ENCODE results near the gene PTPRN. TPM values are rescaled to one million over a fixed set of nuclear protein-coding genes. Genes with fewer than 3 reads are reported as not detected.

Gene PTPRN
- total and polyA plus RNA-seq, 5 donors from 2014 or later = 0.28 TPM; not detected in 4

- DNase-seq (peak in 1 of 3 donors; percentile 34), ATAC-seq (ENCODE audit: low read depth in 2 of 2) (no peak)
- peaks cover 0 to 2% (median 0%) of the 10 kb centered on the region in 7 donors for H3K9me3 Mint-ChIP-seq
- H3K4me1 Mint-ChIP-seq = peaks cover 26 to 77% (median 61%) of the 10 kb centered on the region in 4 donors
- Histone ChIP-seq H3K9me3 (ENCODE audit: control insufficient read depth in 2 of 2, low read length in 2 of 2) (no peaks in the 10 kb centered on the region), H3K36me3 (ENCODE audit: control insufficient read depth, insufficient read depth, low read length) (peaks cover 32% of the 10 kb centered on the region), H3K4me1 (ENCODE audit: control insufficient read depth, insufficient read depth, low read length, poor library complexity, severe bottlenecking) (peaks cover 80% of the 10 kb centered on the region), H3K4me3 (ENCODE audit: low read depth, low read length) (peak overlapping the region; percentile 84), H3K27ac (ENCODE audit: insufficient read depth, low read length, poor library complexity, severe bottlenecking) (peak overlapping the region; percentile 94), H3K27me3 (ENCODE audit: control insufficient read depth, insufficient read depth, low read length) (no peaks in the 10 kb centered on the region)
- H3K27ac Mint-ChIP-seq = peak overlapping the region; percentile 95 to 98 (median 96)
- peak overlapping the region; percentile 96 to 100 (median 98) for H3K4me3 Mint-ChIP-seq
- peaks cover 10% of the 10 kb centered on the region for H3K27me3 Mint-ChIP-seq
- peaks cover 37% of the 10 kb centered on the region for H3K36me3 Mint-ChIP-seq
These were observed 59.0 kb downstream of the PTPRN start for GRCh38 chr2:219250049-219250781.

- peak overlapping the region; percentile 95 to 98 (median 96) for H3K27ac Mint-ChIP-seq
- no peak for ATAC-seq (ENCODE audit: low read depth in 2 of 2)
- no peaks in the 10 kb centered on the region for H3K9me3 ChIP-seq (ENCODE audit: control insufficient read depth in 2 of 2, low read length in 2 of 2)
- H3K36me3 ChIP-seq (ENCODE audit: control insufficient read depth, insufficient read depth, low read length) = peaks cover 32% of the 10 kb centered on the region
- DNase-seq = peak; percentile 23 to 66 (median 44)
- H3K4me1 Mint-ChIP-seq = peaks cover 26 to 79% (median 58%) of the 10 kb centered on the region in 4 donors
- peaks cover 6% of the 10 kb centered on the region for H3K27me3 Mint-ChIP-seq
- H3K36me3 Mint-ChIP-seq = peaks cover 37% of the 10 kb centered on the region
- H3K4me3 Mint-ChIP-seq = peak overlapping the region; percentile 96 to 100 (median 98)
- peaks cover 88% of the 10 kb centered on the region for H3K4me1 ChIP-seq (ENCODE audit: control insufficient read depth, insufficient read depth, low read length, poor library complexity, severe bottlenecking)
- H3K27me3 ChIP-seq (ENCODE audit: control insufficient read depth, insufficient read depth, low read length) = no peaks in the 10 kb centered on the region
- peak overlapping the region; percentile 84 for H3K4me3 ChIP-seq (ENCODE audit: low read depth, low read length)
- H3K9me3 Mint-ChIP-seq = peaks cover 0 to 2% (median 0%) of the 10 kb centered on the region in 7 donors
- H3K27ac ChIP-seq (ENCODE audit: insufficient read depth, low read length, poor library complexity, severe bottlenecking) = peak overlapping the region; percentile 94
These were observed 59.8 kb downstream of the PTPRN start for GRCh38 chr2:219249203-219249980.

GRCh38 chr2:219248845-219249202 is 60.4 kb downstream of the PTPRN start:
- peaks cover 6% of the 10 kb centered on the region for H3K27me3 Mint-ChIP-seq
- Histone ChIP-seq H3K36me3 (ENCODE audit: control insufficient read depth, insufficient read depth, low read length) (peaks cover 32% of the 10 kb centered on the region), H3K4me1 (ENCODE audit: control insufficient read depth, insufficient read depth, low read length, poor library complexity, severe bottlenecking) (peaks cover 85% of the 10 kb centered on the region), H3K27ac (ENCODE audit: insufficient read depth, low read length, poor library complexity, severe bottlenecking) (peak overlapping the region; percentile 94), H3K9me3 (ENCODE audit: control insufficient read depth in 2 of 2, low read length in 2 of 2) (no peaks in the 10 kb centered on the region), H3K27me3 (ENCODE audit: control insufficient read depth, insufficient read depth, low read length) (no peaks in the 10 kb centered on the region), H3K4me3 (ENCODE audit: low read depth, low read length) (peak overlapping the region; percentile 84)
- H3K9me3 Mint-ChIP-seq = peaks cover 0 to 2% (median 0%) of the 10 kb centered on the region in 7 donors
- peaks cover 26 to 83% (median 58%) of the 10 kb centered on the region in 4 donors for H3K4me1 Mint-ChIP-seq
- peak overlapping the region; percentile 96 to 100 (median 98) for H3K4me3 Mint-ChIP-seq
- peak overlapping the region; percentile 95 to 98 (median 96) for H3K27ac Mint-ChIP-seq
- ATAC-seq (ENCODE audit: low read depth in 2 of 2) (no peak), DNase-seq (no peak)
- H3K36me3 Mint-ChIP-seq = peaks cover 37% of the 10 kb centered on the region

- peak overlapping the region; percentile 84 for H3K4me3 ChIP-seq (ENCODE audit: low read depth, low read length)
- peak; percentile 73 to 79 for ATAC-seq (ENCODE audit: low read depth in 2 of 2)
- Mint-ChIP-seq H3K36me3 (peaks cover 37% of the 10 kb centered on the region), H3K27me3 (peaks cover 6% of the 10 kb centered on the region), H3K27ac (peak overlapping the region; percentile 95 to 98 (median 96)), H3K9me3 (peaks cover 0 to 2% (median 0%) of the 10 kb centered on the region in 7 donors), H3K4me1 (peaks cover 26 to 85% (median 59%) of the 10 kb centered on the region in 4 donors), H3K4me3 (peak overlapping the region; percentile 96 to 100 (median 98))
- H3K27ac ChIP-seq (ENCODE audit: insufficient read depth, low read length, poor library complexity, severe bottlenecking) = peak overlapping the region; percentile 94
- DNase-seq = peak; percentile 40 to 87 (median 79)
- no peaks in the 10 kb centered on the region for H3K9me3 ChIP-seq (ENCODE audit: control insufficient read depth in 2 of 2, low read length in 2 of 2)
- peaks cover 85% of the 10 kb centered on the region for H3K4me1 ChIP-seq (ENCODE audit: control insufficient read depth, insufficient read depth, low read length, poor library complexity, severe bottlenecking)
- H3K36me3 ChIP-seq (ENCODE audit: control insufficient read depth, insufficient read depth, low read length) = peaks cover 32% of the 10 kb centered on the region
- H3K27me3 ChIP-seq (ENCODE audit: control insufficient read depth, insufficient read depth, low read length) = no peaks in the 10 kb centered on the region
These were observed 61.2 kb downstream of the PTPRN start for GRCh38 chr2:219247678-219248642.

- H3K36me3 Mint-ChIP-seq = peaks cover 33% of the 10 kb centered on the region
These were observed 62.6 kb downstream of the PTPRN start for GRCh38 chr2:219246559-219246958.

GRCh38 chr2:219245899-219246230 is 63.3 kb downstream of the PTPRN start:
- Mint-ChIP-seq H3K4me3 (peak overlapping the region; percentile 96 to 100 (median 98)), H3K27me3 (no peaks in the 10 kb centered on the region), H3K4me1 (peaks cover 26 to 66% (median 47%) of the 10 kb centered on the region in 4 donors), H3K9me3 (no peaks in the 10 kb centered on the region), H3K36me3 (peaks cover 27% of the 10 kb centered on the region), H3K27ac (peak overlapping the region; percentile 96 to 98 (median 96))
- DNase-seq = peak in 1 of 3 donors; percentile 30
- Histone ChIP-seq H3K27ac (ENCODE audit: insufficient read depth, low read length, poor library complexity, severe bottlenecking) (peak overlapping the region; percentile 94), H3K4me1 (ENCODE audit: control insufficient read depth, insufficient read depth, low read length, poor library complexity, severe bottlenecking) (peaks cover 65% of the 10 kb centered on the region), H3K9me3 (ENCODE audit: control insufficient read depth in 2 of 2, low read length in 2 of 2) (no peaks in the 10 kb centered on the region), H3K27me3 (ENCODE audit: control insufficient read depth, insufficient read depth, low read length) (no peaks in the 10 kb centered on the region), H3K36me3 (ENCODE audit: control insufficient read depth, insufficient read depth, low read length) (peaks cover 19% of the 10 kb centered on the region), H3K4me3 (ENCODE audit: low read depth, low read length) (peak overlapping the region; percentile 84)
- no peak for ATAC-seq (ENCODE audit: low read depth in 2 of 2)

More at GRCh38 chr2:219246559-219246958, 62.6 kb downstream of the PTPRN start:
- peak overlapping the region; percentile 94 for H3K27ac ChIP-seq (ENCODE audit: insufficient read depth, low read length, poor library complexity, severe bottlenecking)
- DNase-seq = no peak
- Mint-ChIP-seq H3K27me3 (no peaks in the 10 kb centered on the region), H3K4me1 (peaks cover 26 to 73% (median 53%) of the 10 kb centered on the region in 4 donors), H3K4me3 (peak overlapping the region; percentile 96 to 100 (median 98)), H3K27ac (peak overlapping the region; percentile 96 to 98 (median 96)), H3K9me3 (no peaks in the 10 kb centered on the region)
- ATAC-seq (ENCODE audit: low read depth in 2 of 2) = no peak
- peaks cover 26% of the 10 kb centered on the region for H3K36me3 ChIP-seq (ENCODE audit: control insufficient read depth, insufficient read depth, low read length)
- H3K9me3 ChIP-seq (ENCODE audit: control insufficient read depth in 2 of 2, low read length in 2 of 2) = no peaks in the 10 kb centered on the region
- peak overlapping the region; percentile 84 for H3K4me3 ChIP-seq (ENCODE audit: low read depth, low read length)
- H3K4me1 ChIP-seq (ENCODE audit: control insufficient read depth, insufficient read depth, low read length, poor library complexity, severe bottlenecking) = peaks cover 72% of the 10 kb centered on the region
- H3K27me3 ChIP-seq (ENCODE audit: control insufficient read depth, insufficient read depth, low read length) = no peaks in the 10 kb centered on the region
